Measurements from ENCODE around the gene PTPRT. TPM values are rescaled to one million over a fixed set of nuclear protein-coding genes. Genes with fewer than 3 reads are reported as not detected.

The PTPRT gene
- total RNA-seq, 1 experiment from 2014 or later, result not detected

GRCh38 chr20:42043921-42044320 lies 1145.8 kb downstream of the PTPRT start:
- no peaks in the 10 kb centered on the region for H3K36me3 ChIP-seq (ENCODE audit: control insufficient read depth, insufficient read depth, low read length)
- CTCF ChIA-PET, result no interaction called here
- no peak overlapping the region for H3K27ac ChIP-seq (ENCODE audit: low read length)
- intact Hi-C loops (cut with micrococcal nuclease; ENCODE audit: unreplicated experiment), result no loop called here
- no peak for ATAC-seq
- no TSS peak for BruUV-seq (replicated peaks)
- H3K27me3 ChIP-seq (ENCODE audit: control insufficient read depth, insufficient read depth, low read length), result no peaks in the 10 kb centered on the region
- no peak for DNase-seq (ENCODE audit: low read depth, low spot score)
- no peaks in the 10 kb centered on the region for H3K4me1 ChIP-seq (ENCODE audit: control insufficient read depth, insufficient read depth, low read length)
- no peaks in the 10 kb centered on the region for H3K9me3 ChIP-seq (ENCODE audit: control insufficient read depth, insufficient read depth, low read depth, low read length)
- in situ Hi-C loops (cut with HindIII; ENCODE audit: low pct_unique_long_range_greater_than_20kb, low sequenced_read_pairs), result no loop called here
- POLR2A ChIA-PET, result no interaction called here
- TF ChIP-seq SIN3A (IDR thresholded peaks at IDR 0.05; ENCODE audit: borderline replicate concordance, insufficient read depth, low read depth, low read length) (no peak), REST (IDR thresholded peaks at IDR 0.05; ENCODE audit: insufficient read depth in 1 of 2, low read depth in 2 of 2, low read length in 1 of 2) (no peak), POLR2AphosphoS5 (IDR thresholded peaks at IDR 0.05; ENCODE audit: low read depth, low read length) (no peak), TCF7L2 (IDR thresholded peaks at IDR 0.05; ENCODE audit: low read depth, low read length) (no peak)
- TF ChIP-seq, protein P1, sequence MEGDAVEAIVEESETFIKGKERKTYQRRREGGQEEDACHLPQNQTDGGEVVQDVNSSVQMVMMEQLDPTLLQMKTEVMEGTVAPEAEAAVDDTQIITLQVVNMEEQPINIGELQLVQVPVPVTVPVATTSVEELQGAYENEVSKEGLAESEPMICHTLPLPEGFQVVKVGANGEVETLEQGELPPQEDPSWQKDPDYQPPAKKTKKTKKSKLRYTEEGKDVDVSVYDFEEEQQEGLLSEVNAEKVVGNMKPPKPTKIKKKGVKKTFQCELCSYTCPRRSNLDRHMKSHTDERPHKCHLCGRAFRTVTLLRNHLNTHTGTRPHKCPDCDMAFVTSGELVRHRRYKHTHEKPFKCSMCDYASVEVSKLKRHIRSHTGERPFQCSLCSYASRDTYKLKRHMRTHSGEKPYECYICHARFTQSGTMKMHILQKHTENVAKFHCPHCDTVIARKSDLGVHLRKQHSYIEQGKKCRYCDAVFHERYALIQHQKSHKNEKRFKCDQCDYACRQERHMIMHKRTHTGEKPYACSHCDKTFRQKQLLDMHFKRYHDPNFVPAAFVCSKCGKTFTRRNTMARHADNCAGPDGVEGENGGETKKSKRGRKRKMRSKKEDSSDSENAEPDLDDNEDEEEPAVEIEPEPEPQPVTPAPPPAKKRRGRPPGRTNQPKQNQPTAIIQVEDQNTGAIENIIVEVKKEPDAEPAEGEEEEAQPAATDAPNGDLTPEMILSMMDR (IDR thresholded peaks at IDR 0.05), result no peak
- H3K4me3 ChIP-seq (ENCODE audit: low read depth in 2 of 2, low read length in 2 of 2), result no peak overlapping the region

GRCh38 chr20:42041000-42041565 lies 1148.6 kb downstream of the PTPRT start:
- no peaks in the 10 kb centered on the region for H3K36me3 ChIP-seq (ENCODE audit: control insufficient read depth, insufficient read depth, low read length)
- intact Hi-C loops (cut with micrococcal nuclease; ENCODE audit: unreplicated experiment) (no loop called here), in situ Hi-C loops (cut with HindIII; ENCODE audit: low pct_unique_long_range_greater_than_20kb, low sequenced_read_pairs) (no loop called here)
- no peak for ATAC-seq
- TF ChIP-seq REST (IDR thresholded peaks at IDR 0.05; ENCODE audit: insufficient read depth in 1 of 2, low read depth in 2 of 2, low read length in 1 of 2) (peak; percentile 41 to 65; a peak in 2 of 4 replicates), TCF7L2 (IDR thresholded peaks at IDR 0.05; ENCODE audit: low read depth, low read length) (no peak)
- TF ChIP-seq, protein P1 (IDR thresholded peaks at IDR 0.05), result peak; percentile 24
- H3K27me3 ChIP-seq (ENCODE audit: control insufficient read depth, insufficient read depth, low read length), result no peaks in the 10 kb centered on the region
- BruUV-seq (replicated peaks), result no TSS peak
- ChIA-PET POLR2A (no interaction called here), CTCF (no interaction called here)
- no peak overlapping the region for H3K4me3 ChIP-seq (ENCODE audit: low read depth in 2 of 2, low read length in 2 of 2)
- no peaks in the 10 kb centered on the region for H3K4me1 ChIP-seq (ENCODE audit: control insufficient read depth, insufficient read depth, low read length)
- no peak overlapping the region for H3K27ac ChIP-seq (ENCODE audit: low read length)
- H3K9me3 ChIP-seq (ENCODE audit: control insufficient read depth, insufficient read depth, low read depth, low read length), result no peaks in the 10 kb centered on the region
- no peak for DNase-seq (ENCODE audit: low read depth, low spot score)

Data from Panc1 (cell line).